HepG2 (cell line): ENCODE data around the gene RGS19. TPM values are rescaled to one million over a fixed set of nuclear protein-coding genes. Genes with fewer than 3 reads are reported as not detected.
A peak's percentile ranks its signal among the peaks of the same experiment; 100 is the strongest.

ENCODE experiments used
- ARHGAP35 ChIP-seq: sonication (generic); formaldehyde crosslinking; IDR thresholded peaks from 2 replicates; pipeline ENCODE4 v1.9.0; 2022; ENCODE audit warnings: mild to moderate bottlenecking, inconsistent platforms, moderate library complexity, missing genetic modification reagents, borderline replicate concordance
- BCLAF1 ChIP-seq: fragments of 450-650 bp; IDR thresholded peaks from 2 replicates; pipeline ENCODE4 v1.6.1; 2017; ENCODE audit warnings: mild to moderate bottlenecking
- BRD4 ChIP-seq: sonication (generic); formaldehyde crosslinking; IDR thresholded peaks from 2 replicates; pipeline ENCODE4 v1.4.0; 2020; ENCODE audit warnings: missing genetic modification reagents
- DPF2 ChIP-seq: sonication (generic); formaldehyde crosslinking; IDR thresholded peaks from 2 replicates; pipeline ENCODE4 v1.4.0; 2020; ENCODE audit warnings: mild to moderate bottlenecking, low read depth, missing genetic modification reagents, borderline replicate concordance
- HMG20B ChIP-seq: conservative IDR thresholded peaks from 2 replicates; pipeline ENCODE4 v1.6.1; 2016; ENCODE audit warnings: missing genetic modification reagents, missing compliant biosample characterization
- IRF9 ChIP-seq: sonication (generic); formaldehyde crosslinking; IDR thresholded peaks from 2 replicates; pipeline ENCODE4 v1.8.0; 2022; ENCODE audit warnings: missing genetic modification reagents, mild to moderate bottlenecking, borderline replicate concordance
- ISX ChIP-seq: sonication (generic); formaldehyde crosslinking; conservative IDR thresholded peaks from 2 replicates; pipeline ENCODE4 v1.5.0; 2020; ENCODE audit warnings: missing genetic modification reagents
- KDM5A ChIP-seq: fragments of 200-600 bp; sonication (generic); IDR thresholded peaks from 2 replicates; pipeline ENCODE4 v1.7.0; 2018; ENCODE audit warnings: antibody characterized with exemption, mild to moderate bottlenecking, low read length, borderline replicate concordance
- KLF15 ChIP-seq: sonication (generic); formaldehyde crosslinking; IDR thresholded peaks from 2 replicates; pipeline ENCODE4 v1.8.1; 2023; ENCODE audit warnings: borderline replicate concordance, mild to moderate bottlenecking, inconsistent platforms, missing genetic modification reagents, mixed read lengths
- KLF9 ChIP-seq: IDR thresholded peaks from 2 replicates; pipeline ENCODE4 v1.6.1; 2016; ENCODE audit warnings: low read depth
- MBD4 ChIP-seq: IDR thresholded peaks from 2 replicates; pipeline ENCODE4 v1.6.1; 2012; ENCODE audit warnings: low read length, inconsistent platforms, borderline replicate concordance
- NFE2 ChIP-seq: sonication (generic); formaldehyde crosslinking; IDR thresholded peaks from 2 replicates; pipeline ENCODE4 v1.4.0; 2020; ENCODE audit warnings: missing genetic modification reagents
- NFYC ChIP-seq: IDR thresholded peaks from 2 replicates; pipeline ENCODE4 v1.6.1; 2016; ENCODE audit warnings: missing genetic modification reagents, missing compliant biosample characterization
- RXRB ChIP-seq: IDR thresholded peaks from 2 replicates; pipeline ENCODE4 v1.6.1; 2016; ENCODE audit warnings: borderline replicate concordance, missing genetic modification reagents, missing compliant biosample characterization
- SRF ChIP-seq: IDR thresholded peaks from 2 replicates; pipeline ENCODE4 v1.6.1; 2011; ENCODE audit warnings: mild to moderate bottlenecking, low read depth, low read length, moderate library complexity
- U2AF2 ChIP-seq: fragments of 200-400 bp; formaldehyde crosslinking; IDR thresholded peaks from 2 replicates; pipeline ENCODE4 v1.6.1; 2017; ENCODE audit warnings: low read depth, mild to moderate bottlenecking, low read length
- WIZ ChIP-seq: sonication (generic); formaldehyde crosslinking; IDR thresholded peaks from 2 replicates; pipeline ENCODE4 v1.5.1; 2020; ENCODE audit warnings: mild to moderate bottlenecking, missing genetic modification reagents
- XBP1 ChIP-seq: sonication (generic); formaldehyde crosslinking; IDR thresholded peaks from 2 replicates; pipeline ENCODE4 v1.5.0; 2020; ENCODE audit warnings: missing genetic modification reagents
- ZBTB1 ChIP-seq: sonication (generic); formaldehyde crosslinking; IDR thresholded peaks from 2 replicates; pipeline ENCODE4 v1.4.0; 2020; ENCODE audit warnings: missing genetic modification reagents, borderline replicate concordance
- ZC3H4 ChIP-seq: sonication (generic); formaldehyde crosslinking; IDR thresholded peaks from 2 replicates; pipeline ENCODE4 v1.4.0; 2020; ENCODE audit warnings: missing genetic modification reagents, borderline replicate concordance
- ZEB1 ChIP-seq: IDR thresholded peaks from 2 replicates; pipeline ENCODE4 v1.6.1; 2012; ENCODE audit warnings: mild to moderate bottlenecking, low read depth, inconsistent platforms; ENCODE audit not compliant: insufficient replicate concordance
- ZNF251 ChIP-seq: sonication (generic); formaldehyde crosslinking; IDR thresholded peaks from 2 replicates; pipeline ENCODE4 v1.9.0; 2021; ENCODE audit warnings: mild to moderate bottlenecking, missing genetic modification reagents
- ZNF326 ChIP-seq: sonication (generic); formaldehyde crosslinking; IDR thresholded peaks from 2 replicates; pipeline ENCODE4 v1.4.0; 2020; ENCODE audit warnings: missing genetic modification reagents, borderline replicate concordance
- ZNF446 ChIP-seq: sonication (generic); formaldehyde crosslinking; IDR thresholded peaks from 2 replicates; pipeline ENCODE4 v1.5.0; 2020; ENCODE audit warnings: mild to moderate bottlenecking, missing genetic modification reagents
- ZNF468 ChIP-seq: sonication (generic); formaldehyde crosslinking; IDR thresholded peaks from 2 replicates; pipeline ENCODE4 v1.8.0; 2022; ENCODE audit warnings: mild to moderate bottlenecking, moderate library complexity, missing genetic modification reagents
- ZNF670 ChIP-seq: sonication (generic); formaldehyde crosslinking; IDR thresholded peaks from 2 replicates; pipeline ENCODE4 v1.8.0; 2022; ENCODE audit warnings: mild to moderate bottlenecking, missing genetic modification reagents, borderline replicate concordance
- ZNF674 ChIP-seq: sonication (generic); formaldehyde crosslinking; IDR thresholded peaks from 2 replicates; pipeline ENCODE4 v1.5.0; 2020; ENCODE audit warnings: low read depth, mild to moderate bottlenecking, missing genetic modification reagents
- ZNF772 ChIP-seq: sonication (generic); formaldehyde crosslinking; IDR thresholded peaks from 2 replicates; pipeline ENCODE4 v1.5.0; 2020; ENCODE audit warnings: mild to moderate bottlenecking, missing genetic modification reagents
- ZNF879 ChIP-seq: sonication (generic); formaldehyde crosslinking; IDR thresholded peaks from 2 replicates; pipeline ENCODE4 v1.8.1; 2023; ENCODE audit warnings: missing genetic modification reagents
- polyA plus RNA-seq, 8 experiments: library from polyadenylated mRNA; depleted of rRNA in 3 of 8; stranded (reverse) in 7 of 8; unstranded in 1 of 8; fragments of >200 nt; fragmentation: Illumina TruSeq in 4 of 8; extraction: Trizol in 4 of 8; gene quantifications; 2 replicates each; pipeline versions ENCODE4 v1.2.1 to v1.2.3, GENCODE V29; 2011 to 2016; ENCODE audit warnings: low read depth in 4 of 8, missing spikeins in 1 of 8, mixed read lengths in 1 of 8; ENCODE audit not compliant: insufficient read depth in 1 of 8
- total RNA-seq, 5 experiments: library from RNA; depleted of rRNA; stranded (reverse); fragments of >200 nt; fragmentation: Illumina TruSeq; extraction: Trizol; gene quantifications; 2 replicates each; pipeline ENCODE4 v1.2.3, GENCODE V29; 2016; ENCODE audit warnings: low read depth in 1 of 5

Gene RGS19
- total and polyA plus RNA-seq, 2 of the 13 experiments (the other 11 are each of a cell fraction or from before 2014, with no cell fraction given) = 10.7 to 11.9 TPM

GRCh38 chr20:64062276-64062595 lies 17.1 kb downstream of the RGS19 start (continued):
- TF ChIP-seq NFYC (peak; percentile 1; the same call in 1 of the 2 replicates), DPF2 (CRISPR knock-in tag) (0 out of 2 replicates have a peak, but pooled peaks have one; percentile 57), HMG20B (CRISPR knock-in tag) (no peak), ZNF251 (0 out of 2 replicates have a peak, but pooled peaks have one; percentile 78), KDM5A (no peak), MBD4 (no peak), BCLAF1 (no peak), ZEB1 (no peak), KLF15 (no peak), ZNF468 (0 out of 2 replicates have a peak, but pooled peaks have one; percentile 86), U2AF2 (no peak), ISX (0 out of 2 replicates have a peak, but pooled peaks have one; percentile 19), ZNF879 (CRISPR knock-in tag) (no peak; the same call in 1 of the 2 replicates), ZC3H4 (CRISPR knock-in tag) (peak; percentile 86; the same call in 1 of the 2 replicates), ZNF674 (no peak), XBP1 (0 out of 2 replicates have a peak, but pooled peaks have one; percentile 3), NFE2 (CRISPR knock-in tag) (no peak), IRF9 (CRISPR knock-in tag) (no peak), ARHGAP35 (CRISPR knock-in tag) (no peak), RXRB (CRISPR knock-in tag) (no peak), ZNF670 (CRISPR knock-in tag) (no peak), ZNF326 (peak; percentile 59; the same call in 1 of the 2 replicates), BRD4 (CRISPR knock-in tag) (peak; percentile 19; the same call in 1 of the 2 replicates), KLF9 (no peak), WIZ (CRISPR knock-in tag) (0 out of 2 replicates have a peak, but pooled peaks have one; percentile 47), SRF (no peak), ZBTB1 (CRISPR knock-in tag) (0 out of 2 replicates have a peak, but pooled peaks have one; percentile 5), ZNF446 (CRISPR knock-in tag) (no peak), ZNF772 (CRISPR knock-in tag) (no peak)
